Medulla oblongata (tissue), 1 donor: ENCODE data around the gene TMEM214.

Experiments
- DNase-seq: peaks from one replicate; pipeline ENCODE4 v3.0.0-alpha.2; 2015; ENCODE audit errors: extremely low spot score

TMEM214 gene

DNA sequence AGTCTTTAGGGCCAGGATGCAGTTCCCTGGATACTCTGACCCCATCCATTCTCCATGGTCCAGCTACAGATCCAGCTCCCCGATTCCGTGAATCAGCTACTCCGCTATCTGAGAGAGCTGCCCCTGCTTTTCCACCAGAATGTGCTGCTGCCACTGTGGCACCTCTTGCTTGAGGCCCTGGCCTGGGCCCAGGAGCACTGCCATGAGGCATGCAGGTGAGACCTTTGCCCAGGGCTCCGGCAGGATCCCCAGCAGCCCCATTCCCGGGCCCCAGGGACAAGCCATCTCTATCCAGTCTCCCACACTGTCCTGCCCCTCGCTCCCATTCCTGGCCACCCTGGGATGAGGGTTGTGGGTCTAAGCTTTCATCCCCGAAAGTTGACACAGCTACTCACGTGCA lies 7.5 kb downstream of the TMEM214 start:
- no peak for DNase-seq

DNA sequence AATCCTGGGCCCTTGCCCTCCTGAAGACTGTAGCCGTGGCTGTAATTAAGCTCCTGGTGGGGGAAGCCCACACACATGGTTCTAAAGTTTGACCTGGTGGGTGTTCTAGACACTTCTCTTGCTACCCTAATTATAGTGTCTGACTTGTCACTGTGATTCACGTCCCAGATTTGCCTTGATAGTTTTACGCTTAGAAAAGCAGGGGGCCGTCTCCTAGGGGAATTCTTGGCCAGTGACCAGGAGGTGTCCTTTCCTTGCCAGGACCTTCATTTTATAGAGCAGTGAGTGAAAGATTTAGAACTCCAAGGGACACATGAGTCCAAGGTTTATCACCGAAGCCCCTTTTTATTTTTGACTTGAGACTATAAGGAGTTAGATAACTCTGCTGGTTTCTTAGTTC lies 9.0 kb downstream of the TMEM214 start:
- no peak for DNase-seq

DNA sequence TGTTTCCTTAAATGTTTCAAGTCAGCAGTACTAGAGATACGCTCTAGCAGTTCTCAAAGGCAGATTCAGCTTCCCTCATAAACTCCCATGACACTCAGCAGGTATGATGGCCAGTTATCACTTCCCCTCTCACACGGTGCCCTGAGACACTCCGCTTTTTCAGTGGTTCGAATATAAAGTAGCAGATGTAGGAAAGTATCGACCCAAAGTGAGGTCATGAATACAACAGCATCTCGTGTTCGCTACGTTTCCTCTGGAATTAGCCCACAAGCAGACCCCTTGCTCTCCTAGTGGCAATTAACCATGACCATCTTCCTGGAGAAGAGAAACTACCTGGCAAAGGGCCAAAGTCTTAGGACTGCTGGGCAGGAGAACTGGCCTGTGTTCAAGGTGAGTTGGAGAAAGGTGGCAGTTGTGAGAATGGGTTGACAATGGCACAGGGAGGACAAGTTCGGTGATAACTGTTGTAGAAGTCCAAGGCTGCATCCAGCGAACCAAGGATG lies 9.4 kb downstream of the TMEM214 start:
- no peak for DNase-seq

DNA sequence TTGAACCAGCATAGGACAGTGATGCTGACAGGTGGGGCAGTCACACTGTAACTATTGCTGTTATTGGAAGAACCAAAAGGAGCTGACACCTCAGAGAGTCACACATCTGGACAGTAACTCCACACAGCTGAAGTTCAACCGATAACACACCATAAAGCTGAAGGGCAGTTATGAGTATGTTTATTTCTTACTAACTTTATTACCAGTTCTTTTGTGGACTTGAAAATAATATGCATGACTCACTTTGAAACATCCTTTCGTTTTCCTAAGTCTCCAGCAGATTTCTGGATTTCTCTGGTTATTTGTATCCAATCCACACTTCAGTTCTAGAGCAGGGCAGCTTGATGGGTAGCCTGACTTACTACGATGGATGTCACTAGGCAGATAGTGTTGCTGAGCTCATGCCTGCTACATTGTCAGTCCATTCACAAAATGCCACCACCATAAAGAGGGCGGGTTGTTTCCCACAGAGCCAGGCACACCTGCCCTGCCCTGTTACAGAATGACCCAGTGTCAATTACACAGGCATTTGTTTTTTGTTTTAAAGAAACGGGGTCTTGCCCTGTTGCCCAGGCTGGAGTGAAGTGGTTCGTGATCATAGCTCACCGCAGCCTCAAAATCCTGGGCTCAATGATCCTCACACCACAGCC lies 10.3 kb downstream of the TMEM214 start:
- no peak for DNase-seq

DNA sequence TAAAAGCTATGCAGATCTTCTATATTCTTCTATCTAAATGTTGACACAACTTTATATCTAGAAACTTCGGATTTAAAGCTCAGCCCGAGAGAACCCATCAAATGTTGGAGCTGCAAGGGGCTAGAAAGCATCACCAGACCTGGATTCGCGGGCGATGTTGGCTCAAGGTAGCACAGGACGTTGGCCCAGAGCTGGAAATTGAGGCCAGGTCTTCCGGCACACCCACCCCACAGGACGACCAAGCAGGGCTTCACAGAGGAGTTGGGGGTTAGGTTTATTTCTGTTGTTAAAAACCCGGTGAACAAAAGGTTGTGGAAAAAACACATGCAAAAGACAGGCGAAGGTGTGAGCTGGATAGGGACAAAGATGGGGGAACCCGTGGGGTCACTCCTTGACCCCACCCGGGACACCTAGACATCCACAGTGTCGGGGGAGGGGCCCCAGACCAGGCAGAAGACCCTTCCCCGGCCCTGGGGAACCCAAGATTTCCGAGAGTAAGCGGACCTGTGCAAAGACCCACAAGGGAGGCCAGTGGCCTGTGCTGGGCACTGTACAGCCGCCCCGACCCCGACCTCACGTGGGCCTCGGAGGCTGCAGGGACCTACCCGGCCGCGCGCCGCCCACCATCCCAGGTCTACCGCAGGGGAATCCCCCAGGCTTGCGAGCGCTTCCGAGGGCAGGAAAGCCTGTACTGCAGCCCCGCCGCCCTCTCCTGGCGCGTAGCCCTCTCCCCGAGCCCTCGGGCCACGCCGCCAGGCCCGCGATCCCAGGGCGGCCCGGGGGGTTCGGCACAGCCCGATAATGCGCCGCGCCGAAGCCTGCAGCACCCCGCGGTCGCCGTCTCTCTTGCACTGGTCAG lies 16.9 kb downstream of the TMEM214 start:
- DNase-seq, result peak; percentile 32

DNA sequence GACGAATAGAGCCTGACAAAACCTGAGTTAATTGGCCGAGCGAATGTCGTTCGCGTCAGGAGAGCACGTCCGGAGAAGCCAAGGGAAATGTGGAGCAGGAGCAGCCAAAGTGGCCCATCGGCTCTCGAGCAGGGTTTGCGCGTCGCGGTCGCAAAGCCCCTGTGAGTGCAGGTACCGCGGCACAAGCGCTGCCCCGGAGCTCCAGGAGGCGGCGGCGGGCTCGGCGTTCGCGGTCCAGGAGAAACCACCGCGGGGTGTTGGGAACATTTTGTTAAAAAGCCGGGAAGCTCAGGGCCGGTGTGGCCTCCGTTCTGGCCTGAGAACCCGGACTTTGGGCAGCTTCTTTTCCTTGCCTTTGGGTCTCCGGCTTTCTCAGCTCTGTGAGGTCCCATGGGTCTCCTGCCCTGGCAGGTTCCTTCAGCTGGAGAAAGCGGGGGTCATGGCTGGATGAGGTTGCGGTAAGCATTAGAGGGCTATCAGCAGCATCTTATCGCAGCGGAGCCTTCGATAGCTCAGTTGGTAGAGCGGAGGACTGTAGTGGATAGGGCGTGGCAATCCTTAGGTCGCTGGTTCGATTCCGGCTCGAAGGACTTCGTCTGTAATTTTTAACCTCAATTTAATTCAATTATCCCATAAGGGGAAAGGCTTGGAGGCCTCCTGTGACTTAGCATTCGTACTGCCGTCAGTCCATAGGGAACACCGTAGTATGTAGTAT lies 17.7 kb downstream of the TMEM214 start:
- DNase-seq, result peak; percentile 98

DNA sequence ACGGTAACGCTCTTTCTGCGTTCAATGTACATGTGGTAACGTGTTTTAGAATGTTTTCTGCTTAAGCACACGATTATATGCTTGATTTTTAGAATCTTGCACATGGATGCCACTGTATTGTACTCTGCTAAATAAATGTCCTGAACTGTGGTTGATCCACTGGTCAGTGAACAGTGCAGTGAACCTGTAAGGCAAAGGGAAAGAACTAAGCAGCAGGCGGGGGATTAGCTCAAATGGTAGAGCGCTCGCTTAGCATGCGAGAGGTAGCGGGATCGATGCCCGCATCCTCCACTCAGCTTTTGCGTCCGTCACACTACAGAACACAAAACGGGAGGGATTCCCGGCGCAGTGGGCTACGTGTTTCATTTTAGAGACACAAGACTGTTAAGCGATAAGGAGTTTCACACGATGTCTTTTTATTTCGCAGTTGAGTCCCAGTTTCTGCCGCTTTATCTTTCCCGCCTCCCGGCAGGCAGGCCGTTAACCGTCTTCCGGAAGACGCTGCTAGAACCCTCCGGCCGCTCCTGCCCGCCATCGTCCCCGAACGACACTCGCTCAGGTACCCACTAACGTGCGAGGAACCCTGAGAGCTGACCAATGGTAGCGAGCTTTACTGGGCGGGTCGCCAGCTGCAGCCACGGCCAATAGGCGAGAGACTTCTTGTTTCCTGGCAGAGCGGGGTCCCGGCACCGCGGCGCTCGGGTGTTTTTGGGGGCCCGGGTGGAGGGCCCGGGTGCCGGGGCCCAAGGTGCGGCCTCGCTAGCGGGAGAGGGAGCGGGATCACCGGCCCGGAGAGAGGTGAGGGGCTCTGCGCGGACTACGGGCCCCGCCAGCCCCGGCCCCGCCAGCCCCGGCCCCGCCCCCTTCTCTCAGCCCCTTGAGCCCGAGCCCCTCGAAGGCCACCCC lies 18.5 kb downstream of the TMEM214 start, which contains the start of gene AGBL5:
Gene AGBL5 (plus strand): TSS at position 673 of the 906 bp plus-strand sequence. CDS start 1,291 bp downstream, outside the sequence.
- DNase-seq, result peak; percentile 95

DNA sequence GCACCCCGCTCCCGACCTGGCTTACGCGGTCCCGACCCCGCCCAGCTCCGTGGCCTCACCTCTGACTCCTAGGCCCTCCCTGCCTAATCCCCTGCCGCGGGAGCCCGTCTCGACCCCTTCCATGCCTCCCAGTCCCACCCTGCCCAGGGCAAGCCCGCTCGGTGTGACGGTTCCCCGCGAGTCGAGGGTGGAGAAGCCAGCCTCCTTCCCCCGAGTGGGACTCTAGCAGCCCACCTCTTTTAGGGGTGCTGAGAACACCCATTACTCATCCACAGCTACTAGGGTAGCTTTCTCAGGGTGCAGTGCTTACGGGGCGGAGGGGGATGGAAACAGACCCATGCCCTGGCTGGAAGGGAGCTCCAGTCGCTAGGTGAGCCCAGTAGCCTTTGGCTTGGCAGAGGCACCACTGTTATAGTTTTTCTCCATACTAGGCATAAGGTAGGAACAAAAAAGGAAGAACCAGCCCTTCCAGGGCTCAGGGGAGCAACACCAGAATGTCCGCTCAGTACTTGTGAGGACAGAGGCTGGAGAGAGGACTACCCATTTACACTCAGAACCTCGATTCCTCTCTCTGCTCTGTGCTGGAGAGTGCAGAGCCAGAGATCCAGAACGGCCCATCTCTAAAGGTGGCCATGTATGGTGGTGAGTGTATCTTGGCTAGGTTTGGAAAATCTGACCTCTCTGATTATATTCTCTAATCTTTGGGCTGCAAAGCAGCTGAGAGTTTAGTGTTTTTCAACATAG lies 19.3 kb downstream of the TMEM214 start:
- DNase-seq, result no peak

DNA sequence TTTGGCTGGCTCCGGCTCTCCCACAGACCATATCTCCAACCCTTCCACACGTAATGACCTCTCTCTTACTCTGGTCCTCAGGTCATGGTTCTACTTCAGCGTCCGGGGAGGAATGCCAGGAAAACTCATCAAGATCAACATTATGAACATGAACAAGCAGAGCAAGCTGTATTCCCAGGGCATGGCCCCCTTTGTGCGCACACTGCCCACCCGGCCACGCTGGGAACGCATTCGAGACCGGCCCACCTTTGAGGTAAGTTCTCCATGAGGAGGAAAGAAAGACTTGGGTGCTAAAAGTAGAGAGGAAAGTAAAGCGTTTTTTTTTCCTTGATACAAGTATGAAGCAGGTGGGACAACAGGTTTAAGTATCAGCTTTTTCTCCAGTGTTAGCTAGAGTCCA lies 20.6 kb downstream of the TMEM214 start:
- DNase-seq, result no peak

DNA sequence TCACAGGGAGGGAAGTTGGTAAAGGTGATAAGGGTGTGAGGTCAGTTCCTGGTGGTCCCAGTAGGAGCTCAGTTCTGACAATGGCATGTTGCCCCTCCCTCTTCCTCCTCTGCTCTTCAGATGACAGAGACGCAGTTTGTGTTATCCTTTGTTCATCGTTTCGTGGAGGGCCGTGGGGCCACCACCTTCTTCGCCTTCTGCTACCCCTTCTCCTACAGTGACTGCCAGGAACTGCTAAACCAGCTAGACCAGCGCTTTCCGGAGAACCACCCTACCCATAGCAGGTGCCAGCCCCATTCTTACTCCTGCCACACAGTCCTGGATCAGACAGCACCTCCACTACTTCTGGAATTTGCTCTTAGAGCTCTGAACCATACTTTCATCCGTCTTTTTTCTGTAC lies 21.0 kb downstream of the TMEM214 start:
- DNase-seq, result no peak

DNA sequence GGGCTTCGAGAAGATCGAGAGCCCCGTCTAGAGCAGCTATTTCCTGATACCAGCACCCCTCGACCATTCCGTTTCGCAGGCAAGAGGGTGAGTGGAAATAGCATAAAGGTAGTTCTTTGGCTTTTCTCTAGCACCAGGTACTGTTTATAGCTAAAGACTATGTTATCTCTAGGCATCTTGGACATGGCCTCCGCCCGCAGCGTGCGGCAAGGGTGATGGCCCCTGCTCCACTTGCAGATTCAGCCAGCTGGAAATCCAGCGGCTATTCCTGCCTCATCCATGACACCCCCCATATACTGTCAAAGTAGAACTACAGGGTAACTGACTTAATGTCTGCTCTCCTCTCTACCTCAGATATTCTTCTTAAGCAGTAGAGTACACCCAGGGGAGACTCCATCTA lies 22.0 kb downstream of the TMEM214 start:
- DNase-seq, result no peak

DNA sequence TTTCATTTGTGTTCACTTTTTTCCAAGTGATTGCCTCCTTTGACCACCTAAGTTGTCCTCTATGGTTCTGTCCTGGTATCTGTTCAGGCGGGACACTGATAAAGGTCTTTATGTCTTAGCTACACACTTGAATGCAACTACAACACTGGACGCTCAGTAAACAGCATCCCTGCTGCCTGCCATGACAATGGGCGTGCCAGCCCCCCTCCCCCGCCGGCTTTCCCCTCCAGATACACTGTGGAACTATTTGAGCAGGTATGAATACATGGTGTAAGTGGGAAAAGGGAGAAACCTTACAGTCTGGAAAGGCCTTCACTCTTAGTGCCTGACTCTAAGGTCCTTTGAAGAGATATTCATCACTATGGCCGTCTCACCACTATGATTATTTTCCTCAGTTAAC lies 24.4 kb downstream of the TMEM214 start:
- no peak for DNase-seq

DNA sequence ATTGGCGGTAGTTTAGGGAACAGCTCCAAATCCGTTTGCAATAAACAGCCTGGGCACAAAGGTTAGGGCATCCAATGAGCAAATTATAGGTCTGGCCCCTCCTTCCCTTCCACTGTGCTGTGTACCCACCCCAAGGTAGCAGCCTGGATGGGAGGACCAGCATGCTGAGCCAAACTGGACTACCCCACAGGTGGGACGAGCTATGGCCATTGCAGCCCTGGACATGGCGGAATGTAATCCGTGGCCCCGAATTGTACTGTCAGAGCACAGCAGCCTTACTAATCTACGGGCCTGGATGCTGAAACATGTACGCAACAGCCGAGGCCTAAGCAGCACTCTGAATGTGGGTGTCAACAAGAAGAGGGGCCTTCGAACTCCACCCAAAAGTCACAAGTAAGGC lies 25.4 kb downstream of the TMEM214 start:
- DNase-seq, result no peak

DNA sequence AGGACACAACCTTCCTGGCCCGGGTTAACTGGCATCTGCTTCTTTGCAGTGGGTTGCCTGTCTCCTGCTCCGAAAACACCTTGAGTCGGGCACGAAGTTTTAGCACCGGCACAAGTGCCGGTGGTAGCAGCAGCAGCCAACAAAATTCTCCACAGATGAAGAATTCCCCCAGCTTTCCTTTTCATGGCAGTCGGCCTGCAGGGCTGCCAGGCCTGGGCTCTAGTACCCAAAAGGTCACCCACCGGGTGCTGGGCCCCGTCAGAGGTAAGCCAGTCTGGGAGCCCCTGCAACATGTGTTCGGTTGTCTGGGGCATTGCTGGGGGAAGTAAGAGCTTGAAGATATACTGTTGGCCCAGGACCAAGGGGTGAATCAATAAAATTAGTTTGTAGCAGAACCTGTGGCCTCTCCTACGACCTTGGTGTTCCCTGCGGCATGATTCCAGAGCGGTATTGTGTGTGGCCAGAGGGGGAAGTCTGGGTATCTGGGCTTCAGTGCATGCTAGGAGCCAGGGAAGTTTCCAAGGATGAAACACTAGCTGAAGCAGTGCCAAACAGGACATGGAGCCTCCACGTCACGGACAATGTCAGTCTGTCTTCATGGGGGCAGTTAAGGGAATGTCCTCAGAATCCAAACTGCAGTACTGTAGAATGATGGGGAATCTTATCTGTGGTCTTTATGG lies 26.5 kb downstream of the TMEM214 start:
- no peak for DNase-seq

DNA sequence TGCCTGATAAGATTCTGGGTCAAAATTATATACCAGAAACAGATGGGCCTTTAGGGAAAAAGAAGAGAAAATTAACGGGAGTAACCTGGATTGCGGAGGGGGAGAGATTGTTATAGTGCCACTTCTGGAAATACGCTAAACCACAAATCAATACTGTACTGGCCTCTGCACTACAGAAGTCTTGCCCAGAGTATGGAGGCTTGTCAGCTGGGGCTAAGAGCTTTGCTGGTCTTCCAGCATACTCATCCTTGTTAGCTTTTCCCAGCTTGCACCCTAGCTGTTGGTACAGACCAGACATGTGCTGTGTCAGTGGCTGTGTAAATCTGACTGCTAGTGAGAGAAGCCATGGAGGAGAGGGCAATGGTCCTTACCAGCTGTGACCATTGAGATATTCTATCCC lies 27.6 kb downstream of the TMEM214 start:
- DNase-seq, result no peak

DNA sequence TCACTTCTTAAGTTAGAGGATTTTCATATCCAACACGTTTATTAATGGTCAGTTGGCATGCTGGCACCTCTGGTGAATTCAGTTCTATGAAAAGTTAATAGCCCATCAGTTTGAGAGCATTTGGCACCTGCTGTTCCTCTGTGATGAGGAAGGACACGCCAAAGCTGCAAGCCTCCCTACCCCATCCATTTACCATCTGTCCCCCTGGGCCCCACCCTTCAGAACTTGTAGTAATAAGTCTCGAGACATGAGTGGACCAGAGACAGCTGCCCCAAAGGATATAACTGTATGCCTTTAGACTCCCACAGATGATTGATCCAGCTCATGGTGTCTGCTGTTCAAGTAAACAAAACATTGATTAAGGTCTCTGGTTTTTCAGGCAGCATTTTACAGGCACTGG lies 32.4 kb downstream of the TMEM214 start:
- no peak for DNase-seq

DNA sequence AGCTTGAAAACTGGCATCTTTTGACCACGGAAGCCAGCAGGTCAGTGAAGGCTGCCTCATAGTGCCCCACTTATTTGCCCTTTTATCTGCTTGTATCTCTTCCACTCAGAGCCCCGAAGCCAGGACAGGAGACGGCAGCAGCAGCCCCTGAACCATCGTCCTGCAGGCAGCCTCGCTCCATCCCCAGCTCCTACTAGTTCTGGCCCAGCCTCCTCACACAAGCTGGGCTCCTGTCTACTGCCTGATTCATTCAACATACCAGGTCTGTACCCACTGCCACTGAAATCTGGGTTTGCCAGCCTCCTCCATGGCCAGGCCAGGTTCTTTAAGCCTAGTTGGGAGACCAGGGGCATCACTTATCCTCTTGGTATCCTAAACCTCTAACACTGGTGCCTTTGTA lies 34.6 kb downstream of the TMEM214 start:
- DNase-seq, result no peak

DNA sequence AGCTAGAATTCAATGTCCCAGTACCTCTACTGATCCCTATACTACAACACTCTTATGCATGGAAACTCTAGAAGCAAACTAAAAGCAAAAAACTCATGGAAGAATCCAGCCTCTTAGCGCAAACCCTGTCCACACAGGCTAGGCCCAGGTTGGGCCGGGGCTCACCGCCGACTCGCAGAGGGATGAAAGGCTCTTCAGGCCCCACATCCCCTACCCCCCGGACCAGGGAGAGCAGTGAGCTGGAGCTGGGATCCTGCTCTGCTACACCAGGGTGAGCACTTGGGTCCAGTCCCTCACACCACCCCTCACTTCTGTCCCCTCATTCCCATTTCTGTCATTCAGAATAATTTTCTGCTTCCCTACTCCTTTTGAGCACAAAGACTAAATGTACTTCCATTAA lies 36.7 kb downstream of the TMEM214 start:
- DNase-seq, result no peak

DNA sequence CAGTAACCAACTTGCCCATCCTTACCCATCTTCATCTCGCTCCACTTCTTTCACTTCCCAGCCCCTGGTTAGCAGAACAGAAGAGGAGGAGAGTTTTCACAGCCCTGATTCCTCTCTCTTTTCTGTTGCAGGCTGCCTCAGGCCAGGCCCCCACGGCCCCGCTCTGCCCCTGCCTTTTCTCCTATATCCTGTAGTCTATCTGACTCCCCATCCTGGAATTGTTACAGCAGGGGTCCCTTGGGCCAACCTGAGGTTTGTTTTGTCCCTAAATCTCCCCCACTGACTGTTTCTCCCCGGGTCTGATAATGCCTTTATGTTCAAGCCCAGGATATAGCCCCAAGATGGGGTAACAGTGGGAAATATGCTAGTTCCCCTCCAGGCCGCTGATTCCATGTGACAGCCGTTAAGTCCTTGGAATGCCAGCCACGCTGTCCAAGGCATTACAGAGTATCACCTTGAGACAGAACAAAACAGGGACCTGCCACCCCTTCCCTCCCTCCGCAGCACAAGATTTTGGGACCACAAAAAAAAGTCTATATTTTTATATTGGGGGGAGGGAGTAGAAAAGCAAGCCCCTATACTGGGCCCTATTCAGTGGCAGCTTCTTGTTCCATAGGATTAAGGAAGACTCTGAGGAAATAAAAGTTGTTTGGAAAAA lies 37.3 kb downstream of the TMEM214 start:
- no peak for DNase-seq
